NK-92 (cell line): ENCODE data around the gene HAX1.
A peak's percentile ranks its signal among the peaks of the same experiment; 100 is the strongest.
"Not testable (repeated sequence)": the region's sequence is repeated elsewhere in the genome, so short reads cannot be mapped to it uniquely, and the experiment has no call there.

Experiments used
- DNase-seq: peaks from one replicate; lab custom pipeline; 2025; ENCODE audit not compliant: unreplicated experiment; lab: John Stamatoyannopoulos, UW

The HAX1 gene

DNA sequence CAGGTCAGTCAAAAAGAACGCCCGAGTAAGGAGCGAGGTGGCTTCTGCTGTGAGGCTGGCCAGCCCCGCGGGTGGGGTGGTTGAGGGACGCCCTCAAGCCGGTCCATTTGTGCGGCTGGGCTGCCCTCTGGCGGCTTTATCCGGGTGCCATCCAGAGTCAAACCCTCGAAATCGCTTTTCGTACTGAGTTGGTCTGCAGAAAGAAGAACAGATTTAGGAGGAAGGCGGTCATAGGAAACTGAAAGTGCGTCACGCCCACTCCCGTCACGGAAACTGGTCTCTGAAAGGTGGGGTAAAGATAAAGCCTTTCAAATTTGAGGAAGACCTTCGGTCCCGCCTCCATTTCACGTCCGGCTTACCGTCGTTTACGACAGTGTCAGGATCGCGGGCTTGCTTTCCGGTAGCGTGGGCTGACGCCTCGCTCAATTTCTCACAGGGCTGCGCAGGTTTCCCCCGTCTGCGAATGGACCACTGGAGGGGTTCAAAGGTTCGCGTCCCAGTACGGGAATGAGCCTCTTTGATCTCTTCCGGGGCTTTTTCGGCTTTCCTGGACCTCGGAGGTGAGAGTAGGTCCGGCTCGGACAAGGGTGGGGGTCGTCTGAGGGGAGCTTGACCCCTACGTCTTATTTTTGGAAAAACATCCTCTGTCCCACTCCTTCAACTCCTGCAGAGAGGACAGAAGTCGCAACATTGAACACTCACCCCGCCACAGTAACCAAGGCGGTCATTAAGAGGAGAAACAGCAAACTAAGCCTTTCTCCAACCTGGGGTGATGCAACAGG lies at the start of gene HAX1:
HAX1 (plus strand) TSS at position 413 of the 782 bp plus-strand sequence; CDS start at position 508, 95 bp downstream.
- DNase-seq = peak; percentile 83

DNA sequence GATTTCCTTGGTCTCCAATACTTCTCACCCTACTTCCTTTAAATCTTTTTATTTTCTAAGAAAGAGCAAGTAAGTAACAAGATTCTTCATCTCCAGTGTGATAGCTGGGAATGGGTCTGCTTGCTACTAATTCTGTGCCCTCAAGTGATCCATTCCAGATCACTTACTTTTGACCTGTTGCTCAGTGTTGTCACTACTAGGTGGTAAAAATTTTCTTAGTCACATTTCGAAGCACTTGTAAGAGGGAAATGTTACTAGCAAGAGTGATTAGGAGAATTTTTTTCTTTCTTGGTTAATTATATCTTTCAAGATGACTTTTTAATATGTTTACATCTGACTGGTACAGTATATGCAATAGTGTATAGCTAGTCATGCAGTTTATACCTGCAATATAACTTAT lies 49.5 kb upstream of the HAX1 start:
- no peak for DNase-seq

DNA sequence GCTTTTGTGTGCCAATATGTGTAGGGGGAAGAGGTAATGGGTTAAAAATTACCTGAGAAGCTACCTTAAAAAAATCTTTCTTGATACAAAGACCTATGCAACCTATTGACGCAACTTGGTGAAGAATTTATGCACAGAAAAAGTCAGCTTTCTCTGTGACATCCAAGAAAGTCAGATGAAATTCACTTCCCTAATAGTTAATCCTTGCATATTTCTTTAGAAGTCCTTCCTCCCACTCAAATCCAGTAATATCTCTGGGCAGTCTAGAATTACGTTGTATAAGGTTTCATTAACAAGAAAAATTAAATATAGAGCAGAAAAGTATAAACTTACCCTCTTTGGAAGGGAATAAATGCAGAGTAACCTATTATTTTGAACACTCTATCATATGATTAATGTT lies 48.8 kb upstream of the HAX1 start:
- no peak for DNase-seq

DNA sequence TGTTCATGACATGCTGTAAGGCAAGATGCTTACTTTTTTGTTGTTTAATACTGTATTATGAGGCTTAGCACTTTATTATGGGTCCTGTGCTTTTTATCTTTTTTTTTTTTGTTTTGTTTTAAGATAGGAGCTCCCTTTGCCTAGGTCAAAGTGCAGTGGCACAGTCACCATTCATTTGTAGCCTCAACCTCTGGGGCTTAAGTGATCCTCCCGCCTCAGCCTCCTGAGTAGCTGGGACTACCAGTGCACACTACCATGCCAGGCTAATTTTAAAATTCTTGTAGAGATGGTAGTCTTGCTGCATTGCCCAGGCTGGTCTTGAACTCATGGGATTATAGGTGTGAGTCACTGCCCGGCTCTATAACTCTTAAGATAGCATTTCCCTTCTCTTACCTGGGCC lies 47.1 kb upstream of the HAX1 start:
- DNase-seq = no peak

DNA sequence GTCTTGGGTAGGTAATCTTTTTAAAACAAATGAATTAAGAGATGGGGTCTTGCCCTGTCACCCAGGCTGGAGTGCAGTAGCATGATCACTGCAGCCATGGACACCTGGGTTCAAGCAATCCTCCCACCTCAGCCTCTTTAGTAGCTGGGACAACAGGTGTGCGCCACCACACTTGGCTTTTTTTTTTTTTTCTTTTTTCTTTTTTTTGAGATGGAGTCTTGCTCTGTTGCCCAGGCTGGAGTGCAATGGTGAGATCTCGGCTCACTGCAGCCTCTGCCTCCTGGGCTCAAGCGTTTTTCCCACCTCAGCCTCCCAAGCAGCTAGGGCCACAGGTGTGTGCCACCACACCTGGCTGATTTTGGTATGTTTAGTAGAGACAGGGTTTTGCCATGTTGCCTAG lies 41.3 kb upstream of the HAX1 start:
- not testable (repeated sequence) for DNase-seq

DNA sequence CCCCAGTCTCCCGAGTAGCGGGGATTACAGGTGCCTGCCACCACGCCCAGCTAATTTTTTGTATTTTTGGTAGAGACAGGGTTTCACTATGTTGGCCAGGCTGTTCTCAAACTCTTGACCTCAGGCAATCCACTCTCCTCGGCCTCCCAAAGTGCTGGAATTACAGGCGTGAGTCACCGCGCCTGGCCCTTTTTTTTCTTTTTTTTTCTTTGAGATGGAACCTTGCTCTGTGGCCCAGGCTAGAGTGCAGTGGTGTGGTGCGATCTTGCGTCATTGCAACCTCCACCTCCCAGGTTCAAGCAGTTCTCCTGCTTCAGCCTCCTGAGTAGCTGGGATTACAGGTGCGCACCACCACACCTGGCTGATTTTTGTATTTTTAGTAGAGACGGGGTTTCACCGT lies 39.3 kb upstream of the HAX1 start:
- not testable (repeated sequence) for DNase-seq

DNA sequence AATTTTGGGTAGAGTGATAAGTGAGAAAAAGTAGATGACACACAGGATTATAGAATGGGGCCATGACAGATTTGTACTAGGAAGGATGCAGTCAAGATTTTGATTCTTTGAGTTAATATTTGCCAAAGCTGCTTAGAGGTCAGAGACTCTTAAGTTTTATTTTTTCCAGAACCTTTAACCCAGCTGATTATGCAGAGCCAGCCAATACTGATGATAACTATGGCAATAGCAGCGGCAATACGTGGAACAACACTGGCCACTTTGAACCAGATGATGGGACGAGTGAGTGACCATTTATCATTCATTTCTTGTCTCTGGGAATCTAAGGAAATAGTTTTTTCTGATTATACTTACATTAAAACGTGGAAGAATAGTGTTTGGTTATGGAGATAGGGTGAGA lies 35.6 kb upstream of the HAX1 start:
- DNase-seq = no peak

DNA sequence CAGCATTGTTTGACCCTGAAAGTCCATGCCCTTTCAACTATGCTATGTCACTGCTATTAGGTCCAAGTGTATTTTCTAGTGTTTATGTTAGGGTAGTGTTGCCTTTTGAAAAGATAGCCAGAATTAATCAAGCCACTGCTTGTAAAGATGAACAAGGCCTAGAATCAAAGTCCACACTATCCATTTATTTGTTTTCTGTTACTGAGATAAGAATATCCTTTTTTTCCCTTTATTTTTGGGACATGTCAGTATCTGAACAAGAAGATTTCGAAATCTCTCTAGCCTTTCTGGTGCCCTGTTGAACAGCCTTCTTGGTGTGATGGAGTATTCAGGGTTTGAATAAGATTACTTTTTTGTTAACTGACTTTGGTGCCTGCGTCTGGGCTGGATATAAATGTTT lies 35.0 kb upstream of the HAX1 start:
- no peak for DNase-seq

DNA sequence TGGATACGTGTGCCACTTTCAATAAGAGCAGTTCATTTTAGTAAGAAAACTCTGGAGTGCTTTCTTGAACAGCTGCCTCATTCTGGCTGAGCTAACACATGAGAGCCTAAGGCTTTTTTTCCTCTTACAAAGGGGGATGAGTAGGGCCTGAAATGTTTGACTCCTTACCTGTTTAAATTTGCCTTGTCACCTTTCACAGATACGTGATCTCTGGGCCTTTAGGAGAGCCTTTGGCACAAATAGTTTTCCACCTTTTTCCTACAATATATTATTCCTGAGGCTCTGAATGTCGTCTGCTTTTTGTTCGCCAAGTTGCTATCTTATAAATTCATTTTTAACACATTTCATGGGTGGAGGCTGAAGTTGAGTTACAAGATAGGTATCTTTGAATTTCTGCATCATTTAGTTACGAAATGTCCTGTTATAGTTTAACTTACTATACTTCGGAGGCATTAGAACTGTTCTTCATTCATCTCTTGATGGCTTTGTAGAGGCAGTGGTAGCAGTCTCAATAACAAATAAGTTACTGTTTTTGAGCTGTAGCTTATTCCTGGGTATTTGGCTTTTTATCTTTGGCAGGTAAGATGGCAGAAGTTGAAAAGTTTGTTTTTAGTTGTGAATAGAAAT lies 34.4 kb upstream of the HAX1 start:
- DNase-seq = no peak

DNA sequence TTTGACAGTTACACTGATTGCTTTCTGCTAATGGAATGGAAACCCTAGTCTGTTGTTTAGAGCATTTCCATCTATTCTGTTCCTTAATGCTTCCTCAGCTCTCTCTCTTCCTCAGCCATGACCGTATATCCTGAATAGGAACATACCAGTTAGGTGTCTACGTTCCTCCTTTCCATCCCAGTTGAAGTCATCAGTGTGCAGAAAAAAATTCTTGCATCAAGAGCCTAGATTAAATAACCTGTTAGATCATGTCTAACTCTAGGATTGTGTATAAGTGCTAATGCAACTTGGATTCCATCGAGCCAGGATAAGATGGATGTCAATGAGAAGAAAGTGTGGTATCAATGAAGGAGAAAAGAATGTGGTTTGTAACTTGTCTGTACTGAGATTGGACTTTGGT lies 32.9 kb upstream of the HAX1 start:
- DNase-seq = no peak

DNA sequence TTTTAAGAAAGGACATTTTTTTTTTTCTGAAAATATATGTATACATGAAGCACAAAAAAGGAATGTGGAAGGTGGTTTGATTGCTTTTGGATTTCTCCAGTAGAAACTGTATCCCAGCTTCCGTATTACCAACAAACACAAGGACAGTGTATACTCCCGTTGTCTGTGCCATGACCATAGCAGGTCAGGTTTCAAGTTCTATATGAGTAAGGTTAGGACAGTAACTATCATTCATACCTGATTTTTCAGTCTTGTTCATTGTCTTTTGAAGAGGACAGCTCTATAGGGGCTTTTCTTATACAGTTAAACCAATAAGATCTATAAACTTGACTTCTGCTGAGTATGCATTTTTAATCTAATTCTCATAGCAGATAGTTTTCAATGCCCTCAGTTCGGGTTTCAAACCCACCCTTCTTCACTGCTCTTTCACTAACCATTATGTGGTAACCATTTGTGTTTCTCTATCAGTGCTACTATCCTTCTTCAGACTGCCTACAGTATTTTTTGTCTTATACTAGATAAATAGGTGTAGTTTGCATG lies 32.1 kb upstream of the HAX1 start:
- no peak for DNase-seq

DNA sequence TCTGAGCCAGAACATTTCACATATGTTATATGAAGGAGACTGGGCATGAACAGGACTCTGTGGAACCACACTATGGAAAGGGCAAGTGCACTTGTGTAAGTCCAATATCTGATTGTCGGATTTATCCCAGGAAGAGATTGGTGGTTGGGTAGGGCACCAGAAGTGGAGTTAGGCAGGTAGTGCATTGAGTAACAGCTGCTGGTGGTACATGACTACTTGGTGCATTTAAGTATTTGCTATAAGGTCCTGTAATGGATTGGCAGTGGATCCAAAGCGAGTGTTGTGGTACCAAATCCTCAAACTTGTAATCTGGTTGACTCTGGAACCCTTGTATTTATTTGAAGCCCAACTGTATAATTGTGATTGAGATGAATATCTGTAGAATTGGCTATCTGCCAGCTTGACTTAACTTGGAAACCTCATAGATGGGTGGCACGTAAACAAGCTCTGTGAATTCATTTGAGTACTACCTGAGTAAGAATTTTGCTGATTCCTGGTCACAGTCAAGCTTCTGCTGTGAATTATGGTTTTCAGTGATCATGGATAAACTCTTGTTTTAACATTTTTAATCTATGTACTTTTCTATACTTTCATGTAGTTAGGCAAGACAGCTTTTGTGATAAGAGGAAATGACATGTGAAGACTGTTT lies 30.6 kb upstream of the HAX1 start:
- DNase-seq = no peak

DNA sequence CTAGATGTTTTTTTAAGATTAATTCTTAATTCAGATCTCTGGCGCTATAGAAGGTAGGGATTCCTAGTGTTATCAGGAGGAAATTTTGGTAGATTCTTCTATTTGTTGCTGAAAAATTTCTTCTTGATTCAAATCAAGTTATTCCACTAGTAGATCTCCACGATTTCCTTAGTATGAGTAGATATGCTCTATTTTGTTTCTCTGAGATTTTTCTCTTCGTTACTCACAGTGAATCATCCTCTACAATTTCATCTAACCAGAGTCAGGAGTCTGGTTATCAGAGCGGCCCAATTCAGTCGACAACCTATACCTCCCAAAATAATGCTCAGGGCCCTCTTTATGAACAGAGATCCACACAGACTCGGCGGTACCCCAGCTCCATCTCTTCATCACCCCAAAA lies 18.8 kb upstream of the HAX1 start:
- DNase-seq = no peak

DNA sequence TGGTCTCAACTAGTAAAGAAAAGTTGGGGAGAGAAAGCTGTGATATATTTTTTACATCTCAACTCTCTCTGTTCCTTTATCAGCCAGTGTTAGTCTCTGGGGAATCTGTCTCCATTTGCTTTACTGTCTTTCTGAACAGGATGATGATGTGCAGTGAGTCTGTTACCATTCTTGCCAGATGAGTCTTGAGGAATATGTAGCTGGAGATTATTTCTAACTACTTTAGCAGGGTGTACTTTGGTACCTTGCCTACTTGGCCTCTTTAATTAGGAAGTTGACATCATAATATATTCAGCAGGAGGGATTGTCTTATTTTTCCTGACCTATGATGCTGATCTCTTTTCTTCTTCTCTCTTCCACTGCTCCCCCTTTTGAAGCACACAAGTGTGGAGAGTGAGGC lies 15.7 kb upstream of the HAX1 start:
- DNase-seq = no peak

DNA sequence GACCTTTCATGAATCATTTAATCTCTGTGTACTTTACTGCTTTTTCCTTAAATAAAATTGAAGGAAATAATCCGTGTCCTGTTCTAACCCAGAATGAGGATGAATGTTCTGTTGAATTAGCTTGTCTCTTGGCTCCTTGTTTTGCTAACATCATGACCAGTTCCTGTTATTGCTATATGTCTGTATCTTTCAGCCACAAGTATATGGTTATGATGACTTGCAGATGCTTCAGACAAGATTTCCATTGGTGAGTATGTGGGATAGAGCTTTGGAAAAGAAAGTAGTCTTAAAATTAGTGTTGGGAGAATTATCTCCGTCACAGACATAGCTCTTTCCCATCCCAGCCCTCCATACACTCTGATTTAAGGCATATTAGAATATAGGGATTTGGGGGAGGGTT lies 13.6 kb upstream of the HAX1 start:
- DNase-seq = no peak

DNA sequence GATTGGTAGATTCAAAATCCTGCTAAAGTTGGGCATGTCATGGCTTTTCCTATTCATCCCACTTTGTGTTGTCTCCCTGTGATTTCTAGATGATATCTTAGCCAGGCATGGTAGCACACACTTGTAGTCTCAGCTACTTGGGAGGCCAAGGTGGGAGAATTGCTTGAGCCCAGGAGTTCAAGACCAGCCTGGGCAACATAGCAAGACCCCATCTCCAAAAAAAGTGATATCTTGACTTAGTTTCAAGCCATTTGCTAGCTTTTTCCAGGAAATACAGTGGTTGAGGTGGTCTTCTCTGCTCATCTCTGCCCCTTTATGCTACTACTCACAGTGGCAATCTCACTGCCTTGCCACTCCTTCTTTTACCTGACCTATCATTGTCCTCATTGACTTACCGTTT lies 12.3 kb upstream of the HAX1 start:
- DNase-seq = no peak

DNA sequence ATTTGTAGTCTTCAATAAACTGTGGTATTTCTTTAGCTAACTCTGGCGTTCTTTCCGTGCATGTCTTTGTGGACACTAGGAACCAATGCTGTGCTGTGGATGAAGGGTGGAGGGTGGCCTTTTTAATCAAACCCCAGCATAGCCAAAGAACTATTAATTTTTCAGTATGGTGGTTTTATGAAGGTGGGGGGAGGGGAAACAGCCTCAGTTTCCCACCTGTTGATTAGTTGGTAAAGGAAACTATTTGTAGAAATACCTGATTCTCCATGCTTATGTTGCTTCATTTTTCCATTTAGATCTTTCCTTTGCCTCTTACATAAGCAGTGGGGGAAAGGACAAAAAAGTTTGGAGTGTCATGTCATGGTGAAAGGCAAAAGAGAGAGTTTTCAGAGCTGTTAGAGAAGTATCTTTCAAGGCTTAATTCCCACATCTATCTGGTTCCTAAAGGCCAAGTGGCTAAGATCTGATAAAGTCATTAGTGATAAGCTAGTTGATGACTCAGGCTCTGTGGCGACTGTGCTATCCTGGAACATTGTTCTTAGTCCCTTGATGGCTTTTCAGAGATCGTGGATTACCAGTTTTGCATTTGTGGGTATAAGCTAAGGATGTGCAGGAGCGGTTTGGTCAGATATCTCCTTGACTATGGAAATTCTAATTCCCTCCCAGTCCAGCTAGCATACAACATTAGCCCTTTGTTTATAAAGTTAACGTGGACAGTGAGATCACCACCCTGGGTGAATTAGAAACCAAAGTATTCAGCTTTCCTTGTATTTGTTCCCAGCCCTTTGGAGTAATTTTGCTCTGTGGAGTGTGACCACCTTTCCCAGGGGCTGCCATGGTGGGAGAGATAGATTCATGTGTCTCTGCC lies 8.7 kb upstream of the HAX1 start:
- DNase-seq = no peak

DNA sequence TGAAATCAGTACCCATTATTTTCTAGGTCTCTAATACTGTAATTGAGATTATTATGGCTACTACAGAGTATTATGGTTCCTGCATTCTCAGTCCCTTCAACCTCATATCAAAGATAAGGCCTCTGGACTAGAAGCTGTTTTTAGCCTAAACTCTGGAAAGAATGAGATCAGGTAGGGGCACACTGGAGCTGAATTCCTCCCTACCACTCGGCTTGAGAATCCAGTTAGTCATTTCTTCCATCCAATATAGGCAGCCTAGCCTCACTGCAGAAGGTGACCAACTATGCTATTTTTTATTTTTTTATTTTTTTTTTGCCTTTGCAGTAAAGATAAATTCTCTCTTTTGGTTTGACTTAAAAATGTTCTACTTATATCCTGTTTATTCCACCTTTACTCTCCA lies 8.0 kb upstream of the HAX1 start:
- no peak for DNase-seq

DNA sequence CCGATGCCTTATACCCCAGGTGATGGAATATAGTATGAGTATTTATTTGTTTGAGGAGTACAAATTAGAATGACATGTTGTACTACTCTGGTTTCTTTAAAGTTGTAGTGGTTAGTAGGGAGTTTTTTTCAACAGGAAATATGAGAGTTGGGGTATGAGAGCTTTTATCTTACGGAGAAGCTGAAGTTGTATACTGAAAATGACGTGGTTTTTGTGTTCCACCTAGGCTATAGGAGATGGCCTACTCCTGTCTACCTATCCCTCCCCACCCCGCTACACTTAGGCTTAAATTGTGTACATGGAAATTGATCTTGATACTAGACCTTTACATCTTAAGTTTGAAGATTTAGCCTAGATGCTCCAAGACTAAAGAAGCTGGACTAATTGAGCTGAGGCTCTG lies 6.8 kb upstream of the HAX1 start:
- DNase-seq = no peak

DNA sequence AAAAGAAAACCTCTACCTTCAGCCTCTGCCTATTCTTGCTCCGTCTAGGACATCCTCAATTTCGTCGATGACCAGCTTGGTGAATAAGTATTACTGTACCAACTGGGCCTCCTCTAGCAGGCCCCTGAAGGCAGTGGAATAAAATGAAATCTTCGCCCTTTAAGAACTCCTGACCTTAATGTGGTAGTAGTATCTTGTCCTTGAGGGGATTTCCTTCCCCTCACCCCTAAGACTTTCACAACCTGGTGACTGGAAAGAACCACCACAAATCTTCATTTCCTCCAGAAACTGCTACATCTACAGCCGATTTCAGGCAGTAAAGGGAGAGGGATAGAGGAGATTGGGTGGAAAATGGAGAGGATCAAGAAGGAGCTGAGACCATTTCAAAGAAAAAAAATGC lies 1.6 kb upstream of the HAX1 start:
- DNase-seq = no peak

DNA sequence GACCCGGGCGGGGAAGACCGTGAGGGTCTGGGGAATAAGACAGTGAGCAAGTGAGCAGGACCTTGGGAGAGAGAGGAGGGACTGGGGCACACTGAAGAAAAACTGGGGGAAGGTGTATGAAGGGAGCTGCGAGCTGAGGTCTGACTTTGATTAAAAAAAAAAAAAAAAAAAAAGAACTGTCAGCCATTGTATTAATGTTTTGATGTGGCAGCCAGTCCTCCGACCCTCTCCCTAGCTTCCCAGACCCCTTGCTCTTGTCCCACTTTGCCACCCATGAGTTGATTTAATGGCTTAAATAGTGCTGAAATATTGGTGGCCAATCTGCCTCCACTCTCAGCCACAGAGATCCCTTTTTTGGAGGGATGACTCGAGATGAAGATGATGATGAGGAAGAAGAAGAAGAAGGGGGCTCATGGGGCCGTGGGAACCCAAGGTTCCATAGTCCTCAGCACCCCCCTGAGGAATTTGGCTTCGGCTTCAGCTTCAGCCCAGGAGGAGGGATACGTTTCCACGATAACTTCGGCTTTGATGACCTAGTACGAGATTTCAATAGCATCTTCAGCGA lies 652 bp downstream of the HAX1 start:
- no peak for DNase-seq
